Dendritic cell treated with granulocyte-macrophage colony-stimulating factor and Interleukin-4, amounts not matched to agents 40 ng/mL and 50 ng/mL, for 4 days (primary cell): ENCODE data around the gene DNAJC24.

Experiments used
- H3K27ac Mint-ChIP-seq: one replicate; pipeline ENCODE4 v1.8.0; 2022; ENCODE audit warnings: mild to moderate bottlenecking, mixed read lengths
- H3K27me3 Mint-ChIP-seq: one replicate; pipeline ENCODE4 v1.8.0; 2022; ENCODE audit warnings: mild to moderate bottlenecking, mixed read lengths
- H3K36me3 Mint-ChIP-seq: one replicate; pipeline ENCODE4 v1.8.0; 2022; ENCODE audit warnings: low read depth, mixed read lengths
- H3K4me1 Mint-ChIP-seq: one replicate; pipeline ENCODE4 v1.8.0; 2022; ENCODE audit warnings: low read depth, mixed read lengths
- H3K4me3 Mint-ChIP-seq: one replicate; pipeline ENCODE4 v1.8.0; 2022; ENCODE audit warnings: mild to moderate bottlenecking, moderate library complexity, mixed read lengths
- H3K9me3 Mint-ChIP-seq: one replicate; pipeline ENCODE4 v1.8.0; 2022; ENCODE audit warnings: mixed read lengths
- intact Hi-C: fragments of 100-400 bp; cut with micrococcal nuclease; formaldehyde crosslinking; loops from one replicate; pipeline ENCODE4 v1.15.0; 2022

Gene DNAJC24

GRCh38 chr11:31422703-31423102 lies 53.0 kb downstream of the DNAJC24 start:
- no peak overlapping the region for H3K27ac Mint-ChIP-seq

DNA sequence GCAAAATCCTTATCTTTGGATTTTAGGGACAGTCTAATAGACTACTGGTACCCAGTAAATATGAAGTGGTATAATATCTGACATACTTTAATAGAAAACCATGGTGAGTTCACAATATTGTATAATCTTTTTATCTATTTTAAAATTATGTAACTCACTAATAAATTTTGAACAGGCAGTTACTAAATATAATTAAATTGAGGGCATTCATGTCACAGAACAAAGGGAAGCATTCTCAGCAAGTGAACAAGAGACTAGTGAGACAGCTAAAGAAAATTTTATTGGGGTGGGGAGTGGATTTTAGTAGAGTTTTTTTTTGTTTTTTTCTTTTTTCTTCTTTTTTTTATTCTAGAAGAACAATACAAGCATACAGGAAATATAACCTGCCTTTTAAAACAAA lies 55.0 kb downstream of the DNAJC24 start:
- Mint-ChIP-seq H3K9me3 (no peaks in the 10 kb centered on the region), H3K4me1 (no peaks in the 10 kb centered on the region), H3K27ac (no peak overlapping the region), H3K27me3 (no peaks in the 10 kb centered on the region), H3K36me3 (peaks cover 8% of the 10 kb centered on the region), H3K4me3 (no peak overlapping the region)
- intact Hi-C loops, result no loop called here

More at GRCh38 chr11:31422703-31423102, 53.0 kb downstream of the DNAJC24 start:
- intact Hi-C loops, result no loop called here
- Mint-ChIP-seq H3K27me3 (no peaks in the 10 kb centered on the region), H3K4me3 (no peak overlapping the region), H3K9me3 (no peaks in the 10 kb centered on the region), H3K4me1 (no peaks in the 10 kb centered on the region), H3K36me3 (no peaks in the 10 kb centered on the region)

GRCh38 chr11:31433851-31434250 lies 64.2 kb downstream of the DNAJC24 start:
- H3K36me3 Mint-ChIP-seq, result peaks cover 15% of the 10 kb centered on the region
- no peak overlapping the region for H3K27ac Mint-ChIP-seq
- no peaks in the 10 kb centered on the region for H3K9me3 Mint-ChIP-seq
- intact Hi-C loops, result no loop called here
- no peaks in the 10 kb centered on the region for H3K4me1 Mint-ChIP-seq
- no peak overlapping the region for H3K4me3 Mint-ChIP-seq
- no peaks in the 10 kb centered on the region for H3K27me3 Mint-ChIP-seq

GRCh38 chr11:31437742-31438435 lies 68.2 kb downstream of the DNAJC24 start:
- H3K27ac Mint-ChIP-seq, result no peak overlapping the region
- intact Hi-C loops, result no loop called here
- H3K36me3 Mint-ChIP-seq, result no peaks in the 10 kb centered on the region
- no peaks in the 10 kb centered on the region for H3K27me3 Mint-ChIP-seq
- H3K4me3 Mint-ChIP-seq, result no peak overlapping the region
- no peaks in the 10 kb centered on the region for H3K4me1 Mint-ChIP-seq
- no peaks in the 10 kb centered on the region for H3K9me3 Mint-ChIP-seq

DNA sequence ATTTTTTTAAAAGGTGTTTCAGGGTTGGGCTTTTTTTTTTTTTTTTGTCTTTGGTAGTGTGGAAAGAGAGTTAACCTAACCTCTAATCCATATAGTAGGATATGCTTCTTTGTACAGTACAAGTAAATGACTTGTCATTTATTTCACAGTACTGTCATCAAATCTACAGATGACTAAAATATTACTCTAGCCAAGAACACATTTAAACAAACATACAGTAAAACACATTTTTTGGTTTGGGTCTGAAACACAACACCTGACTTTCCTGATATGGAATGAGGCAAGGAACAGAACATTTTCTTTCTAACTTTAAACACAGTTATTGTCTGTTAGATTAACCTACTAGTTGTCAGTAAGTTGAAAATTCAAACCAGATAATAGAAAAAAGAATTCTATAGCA lies 71.6 kb downstream of the DNAJC24 start:
- intact Hi-C loops, result no loop called here
- no peaks in the 10 kb centered on the region for H3K9me3 Mint-ChIP-seq
- H3K27ac Mint-ChIP-seq, result no peak overlapping the region
- no peaks in the 10 kb centered on the region for H3K4me1 Mint-ChIP-seq
- H3K4me3 Mint-ChIP-seq, result no peak overlapping the region
- no peaks in the 10 kb centered on the region for H3K36me3 Mint-ChIP-seq
- H3K27me3 Mint-ChIP-seq, result no peaks in the 10 kb centered on the region

GRCh38 chr11:31442086-31442485 lies 72.4 kb downstream of the DNAJC24 start:
- Mint-ChIP-seq H3K4me1 (no peaks in the 10 kb centered on the region), H3K36me3 (no peaks in the 10 kb centered on the region), H3K27ac (no peak overlapping the region), H3K9me3 (no peaks in the 10 kb centered on the region), H3K4me3 (no peak overlapping the region), H3K27me3 (no peaks in the 10 kb centered on the region)
- intact Hi-C loops, result no loop called here

GRCh38 chr11:31443802-31444201 lies 74.1 kb downstream of the DNAJC24 start:
- Mint-ChIP-seq H3K4me1 (no peaks in the 10 kb centered on the region), H3K27ac (no peak overlapping the region), H3K36me3 (no peaks in the 10 kb centered on the region), H3K9me3 (no peaks in the 10 kb centered on the region), H3K27me3 (no peaks in the 10 kb centered on the region), H3K4me3 (no peak overlapping the region)
- intact Hi-C loops, result no loop called here

GRCh38 chr11:31445621-31446020 lies 76.0 kb downstream of the DNAJC24 start:
- Mint-ChIP-seq H3K9me3 (no peaks in the 10 kb centered on the region), H3K36me3 (no peaks in the 10 kb centered on the region), H3K4me3 (no peak overlapping the region), H3K27me3 (no peaks in the 10 kb centered on the region), H3K4me1 (no peaks in the 10 kb centered on the region), H3K27ac (no peak overlapping the region)
- intact Hi-C loops, result no loop called here

DNA sequence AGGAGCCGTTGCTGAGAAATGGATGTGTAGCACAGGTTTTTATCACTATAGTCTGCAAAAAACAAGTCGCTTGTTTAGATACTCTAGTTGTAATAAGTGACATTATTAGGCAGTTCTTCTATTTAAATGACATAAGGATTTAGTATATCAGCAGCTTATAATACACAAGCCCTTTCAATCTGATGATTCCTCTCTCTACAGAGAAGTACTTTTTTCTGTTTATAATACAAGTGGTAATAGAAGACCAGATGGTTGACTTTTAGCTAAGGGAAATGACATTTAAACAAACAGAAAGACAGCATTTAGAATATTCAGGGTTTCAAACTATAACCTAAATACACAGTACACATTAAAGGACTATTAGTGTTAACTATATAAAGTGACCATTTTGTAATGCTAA lies 79.4 kb downstream of the DNAJC24 start:
- Mint-ChIP-seq H3K9me3 (no peaks in the 10 kb centered on the region), H3K4me3 (no peak overlapping the region), H3K27me3 (no peaks in the 10 kb centered on the region), H3K27ac (no peak overlapping the region), H3K36me3 (peaks cover 5% of the 10 kb centered on the region), H3K4me1 (no peaks in the 10 kb centered on the region)
- intact Hi-C loops, result no loop called here

- Mint-ChIP-seq H3K27me3 (no peaks in the 10 kb centered on the region), H3K4me1 (no peaks in the 10 kb centered on the region), H3K9me3 (no peaks in the 10 kb centered on the region), H3K36me3 (peaks cover 5% of the 10 kb centered on the region), H3K4me3 (no peak overlapping the region), H3K27ac (no peak overlapping the region)
- intact Hi-C loops, result no loop called here
Measured at GRCh38 chr11:31450841-31451240, 81.2 kb downstream of the DNAJC24 start.

- H3K36me3 Mint-ChIP-seq, result peaks cover 5% of the 10 kb centered on the region
Measured at GRCh38 chr11:31455177-31455576, 85.5 kb downstream of the DNAJC24 start.

GRCh38 chr11:31464436-31464835 lies 94.8 kb downstream of the DNAJC24 start:
- peaks cover 21% of the 10 kb centered on the region for H3K9me3 Mint-ChIP-seq
- H3K27me3 Mint-ChIP-seq, result no peaks in the 10 kb centered on the region
- no peak overlapping the region for H3K4me3 Mint-ChIP-seq
- H3K4me1 Mint-ChIP-seq, result no peaks in the 10 kb centered on the region
- intact Hi-C loops, result no loop called here
- no peak overlapping the region for H3K27ac Mint-ChIP-seq
- H3K36me3 Mint-ChIP-seq, result no peaks in the 10 kb centered on the region

More at GRCh38 chr11:31455177-31455576, 85.5 kb downstream of the DNAJC24 start:
- Mint-ChIP-seq H3K9me3 (no peaks in the 10 kb centered on the region), H3K4me3 (no peak overlapping the region), H3K27me3 (no peaks in the 10 kb centered on the region), H3K4me1 (no peaks in the 10 kb centered on the region), H3K27ac (no peak overlapping the region)
- intact Hi-C loops, result no loop called here

DNA sequence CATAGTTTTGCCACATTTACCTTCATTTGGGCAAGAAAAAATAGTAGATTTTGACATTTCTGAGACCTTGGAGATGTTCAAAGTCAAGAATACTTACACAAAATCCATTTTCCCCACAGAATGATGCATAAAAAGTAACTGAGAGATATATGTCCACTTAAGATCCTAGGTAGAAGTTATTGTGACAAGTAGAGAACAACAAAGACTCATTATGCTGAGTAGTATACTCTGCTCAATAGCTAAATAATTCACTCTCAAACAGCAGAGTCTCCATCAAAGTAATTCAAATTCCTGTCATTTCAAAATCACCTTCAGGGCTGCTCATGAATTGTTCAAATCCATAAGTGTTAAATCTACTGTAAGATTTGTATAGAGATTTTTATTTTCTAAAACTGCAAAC lies 104.4 kb downstream of the DNAJC24 start:
- no peak overlapping the region for H3K27ac Mint-ChIP-seq
- H3K27me3 Mint-ChIP-seq, result no peaks in the 10 kb centered on the region
- no peaks in the 10 kb centered on the region for H3K9me3 Mint-ChIP-seq
- no peaks in the 10 kb centered on the region for H3K4me1 Mint-ChIP-seq
- no peak overlapping the region for H3K4me3 Mint-ChIP-seq
- H3K36me3 Mint-ChIP-seq, result no peaks in the 10 kb centered on the region
- intact Hi-C loops, result no loop called here

GRCh38 chr11:31477528-31478222 lies 108.0 kb downstream of the DNAJC24 start:
- Mint-ChIP-seq H3K9me3 (no peaks in the 10 kb centered on the region), H3K36me3 (no peaks in the 10 kb centered on the region), H3K27me3 (no peaks in the 10 kb centered on the region), H3K4me1 (no peaks in the 10 kb centered on the region), H3K4me3 (no peak overlapping the region), H3K27ac (no peak overlapping the region)
- intact Hi-C loops, result no loop called here

GRCh38 chr11:31478223-31478590 lies 108.5 kb downstream of the DNAJC24 start:
- H3K9me3 Mint-ChIP-seq, result no peaks in the 10 kb centered on the region
- no peaks in the 10 kb centered on the region for H3K36me3 Mint-ChIP-seq
- H3K4me1 Mint-ChIP-seq, result no peaks in the 10 kb centered on the region
- intact Hi-C loops, result no loop called here
- no peaks in the 10 kb centered on the region for H3K27me3 Mint-ChIP-seq
- H3K27ac Mint-ChIP-seq, result no peak overlapping the region
- no peak overlapping the region for H3K4me3 Mint-ChIP-seq
